K562 (cell line): ENCODE data around the gene EVPL. TPM values are rescaled to one million over a fixed set of nuclear protein-coding genes. Genes with fewer than 3 reads are reported as not detected.

Experiments
- ATAC-seq: fragments of 200-7000 bp; cut with Tn5 transposase; 3 replicates; pipeline ENCODE4 v1.9.1; 2020; ENCODE audit warnings: moderate library complexity
- BruUV-seq: library from RNA; stranded (reverse); fragments of 400-500 nt; replicated peaks from 2 replicates; lab custom pipeline; 2021; lab: Mats Ljungman, UMichigan
- CTCF ChIA-PET: fragments of 300-600 bp; formaldehyde crosslinking; extraction: SDS; loops from one replicate; lab custom pipeline; 2021; ENCODE audit warnings: low intra/inter-chr PET ratio; lab: Yijun Ruan, JAX
- POLR2A ChIA-PET: fragments of 300-600, 350-650 bp; sonication (Branson Sonifier 250); formaldehyde crosslinking; extraction: SDS; loops from one replicate; lab custom pipeline; 2021; ENCODE audit warnings: antibody characterized with exemption, inconsistent platforms; lab: Yijun Ruan, JAX
- DNase-seq, 4 experiments: peaks; one replicate each; pipeline versions ENCODE4 v3.0.0 to v3.0.0-alpha.2; 2011 to 2018; ENCODE audit warnings: low spot score in 3 of 4, mixed read lengths in 3 of 4; ENCODE audit errors: extremely low read depth in 1 of 4
- FAIRE-seq: peaks from 2 replicates; lab custom pipeline; 2011; peaks lifted over from hg19 to GRCh38; lab: Jason Lieb, UNC
- H2AFZ ChIP-seq: 2 replicates; pipeline ENCODE4 v1.6.0; 2011; ENCODE audit warnings: low read depth, low read length, control low read depth, inconsistent platforms
- H3K27ac ChIP-seq: fragments of 200-600 bp; 3 replicates; pipeline ENCODE4 v1.8.0; 2011; ENCODE audit warnings: low read depth, mild to moderate bottlenecking, control low read depth, inconsistent platforms, low read length, moderate library complexity, mixed read lengths; ENCODE audit errors: extremely low read depth
- H3K27me3 ChIP-seq, 2 experiments: fragments of 300-600 bp in 1 of 2; 2 replicates in 1 of 2; 3 replicates in 1 of 2; pipeline versions ENCODE4 v1.6.0 to v1.8.0; 2011; ENCODE audit warnings: inconsistent platforms in 2 of 2, low read length in 2 of 2, mild to moderate bottlenecking in 1 of 2, mixed read lengths in 1 of 2, moderate library complexity in 1 of 2; ENCODE audit not compliant: control insufficient read depth in 2 of 2, insufficient read depth in 2 of 2
- H3K36me3 ChIP-seq: fragments of 300-600 bp; 3 replicates; pipeline ENCODE4 v1.8.0; 2011; ENCODE audit warnings: mild to moderate bottlenecking, low read length, inconsistent platforms; ENCODE audit not compliant: control insufficient read depth, insufficient read depth
- H3K4me1 ChIP-seq, 2 experiments: fragments of 200-600 bp in 1 of 2; replicated peaks in 1 of 2; 2 replicates in 1 of 2; 3 replicates in 1 of 2; pipeline versions ENCODE4 v1.5.1 to v1.8.0; 2011; ENCODE audit warnings: inconsistent platforms in 2 of 2, low read length in 2 of 2, mild to moderate bottlenecking in 1 of 2, mixed read lengths in 1 of 2, moderate library complexity in 1 of 2; ENCODE audit not compliant: control insufficient read depth in 2 of 2, insufficient read depth in 2 of 2
- H3K4me2 ChIP-seq: 2 replicates; pipeline ENCODE4 v1.6.1; 2011; ENCODE audit warnings: low read length, control low read depth, inconsistent platforms, mixed read lengths; ENCODE audit not compliant: insufficient read depth
- H3K4me3 ChIP-seq: fragments of 200-600 bp; sonication (generic), shearing (Covaris generic); 2 replicates; pipeline ENCODE4 v1.5.1; 2016; ENCODE audit warnings: control low read depth, inconsistent platforms
- H3K79me2 ChIP-seq: fragments of 200-600 bp; 3 replicates; pipeline ENCODE4 v1.8.0; 2011; ENCODE audit warnings: low read length, inconsistent platforms; ENCODE audit not compliant: control insufficient read depth, insufficient read depth
- H3K9ac ChIP-seq, 2 experiments: 2 replicates each; pipeline versions ENCODE4 v1.6.0 to v1.6.1; 2011; ENCODE audit warnings: low read depth in 2 of 2, low read length in 2 of 2, control low read depth in 1 of 2, inconsistent platforms in 1 of 2, mild to moderate bottlenecking in 1 of 2, mixed read lengths in 1 of 2; ENCODE audit not compliant: insufficient read depth in 1 of 2
- H3K9me1 ChIP-seq: one replicate; pipeline ENCODE4 v1.6.0; 2011; ENCODE audit warnings: inconsistent platforms, mild to moderate bottlenecking, low read length, moderate library complexity; ENCODE audit not compliant: control insufficient read depth, insufficient read depth
- H3K9me3 ChIP-seq: replicated peaks from 2 replicates; pipeline ENCODE4 v1.5.1; 2011; ENCODE audit warnings: low read depth, low read length, inconsistent platforms; ENCODE audit not compliant: control insufficient read depth, insufficient read depth
- H4K20me1 ChIP-seq: replicated peaks from 2 replicates; pipeline ENCODE4 v1.6.1; 2011; ENCODE audit warnings: low read length, inconsistent platforms, mixed read lengths; ENCODE audit not compliant: control insufficient read depth, insufficient read depth
- FOXJ3 ChIP-seq: sonication (generic); formaldehyde crosslinking; IDR thresholded peaks from 2 replicates; pipeline ENCODE4 v1.4.0; 2020; ENCODE audit warnings: mild to moderate bottlenecking, missing genetic modification reagents
- KLF16 ChIP-seq: IDR thresholded peaks from 2 replicates; pipeline ENCODE4 v1.6.1; 2016; ENCODE audit warnings: antibody characterized with exemption
- MEIS2 ChIP-seq: fragments of 450-650 bp; IDR thresholded peaks from 2 replicates; pipeline ENCODE4 v1.6.1; 2014; ENCODE audit warnings: mild to moderate bottlenecking; ENCODE audit not compliant: partially characterized antibody
- MYBL2 ChIP-seq, 2 experiments: fragments of 450-650 bp in 1 of 2; sonication (generic) in 1 of 2; formaldehyde crosslinking in 1 of 2; IDR thresholded peaks; 2 replicates each; pipeline versions ENCODE4 v1.6.1 to v1.8.1; 2017 to 2022; ENCODE audit warnings: borderline replicate concordance in 1 of 2, inconsistent platforms in 1 of 2, low read depth in 1 of 2, mild to moderate bottlenecking in 1 of 2, missing genetic modification reagents in 1 of 2, moderate library complexity in 1 of 2
- NR1H2 ChIP-seq: sonication (generic); formaldehyde crosslinking; IDR thresholded peaks from 2 replicates; pipeline ENCODE4 v1.4.0; 2020; ENCODE audit warnings: mild to moderate bottlenecking, missing genetic modification reagents
- OTX1 ChIP-seq: fragments of 450-650 bp; formaldehyde crosslinking; IDR thresholded peaks from 2 replicates; pipeline ENCODE4 v1.4.0; 2022; ENCODE audit warnings: mild to moderate bottlenecking
- SMARCA4 ChIP-seq: fragments of 450-650 bp; IDR thresholded peaks from 2 replicates; pipeline ENCODE4 v1.6.1; 2016
- SRSF3 ChIP-seq: fragments of 200-400 bp; formaldehyde crosslinking; IDR thresholded peaks from 2 replicates; pipeline ENCODE4 v1.6.1; 2016; ENCODE audit warnings: mild to moderate bottlenecking, low read length, moderate library complexity; ENCODE audit not compliant: insufficient read depth
- ZNF445 ChIP-seq: fragments of 250-450 bp; sonication (Bioruptor Pico); IDR thresholded peaks from 2 replicates; pipeline ENCODE4 v1.4.0; 2020; ENCODE audit warnings: low read depth, mild to moderate bottlenecking, moderate library complexity
- WGBS: fragments of 100-300 bp; shearing (Covaris generic); methylation state at CpG from one replicate; pipeline ENCODE4 v1.1.6; 2016; ENCODE audit warnings: low coverage, mixed read lengths; ENCODE audit not compliant: insufficient coverage; ENCODE audit errors: missing lambda C conversion rate; 5-methylcytosine and 5-hydroxymethylcytosine counted together
- in situ Hi-C: fragments of 300-500 bp; cut with MboI; formaldehyde crosslinking; loops from 4 replicates; pipeline ENCODE4 v1.15.0; 2018; ENCODE audit warnings: inconsistent platforms, mixed read lengths
- intact Hi-C: fragments of 100-400 bp; cut with micrococcal nuclease; formaldehyde crosslinking; loops from 2 replicates; pipeline ENCODE4 v1.14.2; 2022
- polyA plus RNA-seq, 8 experiments: library from polyadenylated mRNA; depleted of rRNA in 4 of 8; stranded (reverse) in 5 of 8; unstranded in 3 of 8; fragments of >200 nt; fragmentation: Nextera tagmentation in 2 of 8; fragmentation: Illumina TruSeq in 1 of 8; extraction: Ambion mirVana in 2 of 8; extraction: Trizol in 1 of 8; gene quantifications; 2 replicates each; pipeline versions ENCODE4 v1.2.1 to v1.2.3, GENCODE V29; 2011 to 2014; ENCODE audit warnings: inconsistent platforms in 1 of 8, missing spikeins in 1 of 8
- total RNA-seq, 7 experiments: library from RNA; depleted of rRNA in 6 of 7; stranded (reverse); fragments of >200 nt in 6 of 7; fragmentation: Illumina TruSeq in 2 of 7; extraction: Trizol in 2 of 7; gene quantifications; 2 replicates each; pipeline versions ENCODE4 v1.2.1 to v1.2.3, GENCODE V29; 2011 to 2021; ENCODE audit warnings: low replicate concordance in 1 of 7
- TF ChIP-seq, protein P1 (sequence below): fragments of 450-650 bp; IDR thresholded peaks from 2 replicates; pipeline ENCODE4 v1.6.1; 2017; ENCODE audit warnings: antibody characterized with exemption, mild to moderate bottlenecking
- TF ChIP-seq, protein P2 (sequence below): fragments of 450-650 bp; IDR thresholded peaks from 2 replicates; pipeline ENCODE4 v1.6.1; 2016

Gene EVPL
- total and polyA plus RNA-seq, 9 of the 15 experiments (the other 6 are each of a cell fraction or from before 2014, with no cell fraction given) = 0.08 to 0.18 (median 0.16) TPM; not detected in 5

DNA sequence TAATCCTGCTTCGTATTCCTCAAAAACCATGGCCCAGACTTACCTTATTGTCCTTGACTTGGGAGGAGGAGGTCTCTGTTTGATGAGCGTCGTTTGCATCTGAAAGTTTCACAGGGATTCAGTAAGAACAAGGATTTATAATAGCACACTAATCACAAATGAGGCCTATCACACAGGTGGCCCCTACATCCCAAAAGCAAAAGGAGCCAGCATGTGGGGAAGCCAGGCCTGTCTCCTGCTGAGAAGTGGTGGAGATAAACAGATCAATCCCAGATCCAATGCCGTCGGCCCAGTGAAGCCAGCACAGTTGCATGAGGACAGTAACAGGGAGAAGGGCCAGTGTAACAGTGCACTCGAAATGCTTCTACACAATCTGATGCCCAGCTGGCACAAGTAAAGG, 13.3 kb upstream of the EVPL start:
- POLR2A ChIA-PET = interaction anchor here (0.6 to 1.3 kb wide), 3 partner anchors 9 to 129 kb away, joined by 3 to 5 read pairs (median 3); no protein-coding TSS in a partner anchor
- Histone ChIP-seq H3K4me3 (no peak overlapping the region), H3K79me2 (no peaks in the 10 kb centered on the region), H3K9me3 (no peaks in the 10 kb centered on the region), H3K4me2 (no peak overlapping the region), H3K9me1 (no peaks in the 10 kb centered on the region), H3K27ac (no peak overlapping the region), H3K9ac (no peak overlapping the region), H4K20me1 (0 out of 2 replicates have a peak, but pooled peaks cover 9% of the 10 kb centered on the region), H3K27me3 (no peaks in the 10 kb centered on the region)
- no TSS peak for BruUV-seq
- no peak for DNase-seq
- in situ Hi-C loops = no loop called here
- no peak for TF ChIP-seq OTX1
- TF ChIP-seq NR1H2 (CRISPR knock-in tag) = no peak
- TF ChIP-seq MYBL2 (IDR thresholded peaks at IDR 0.05; ENCODE audit: low read depth) = no peak
- no peak for TF ChIP-seq MYBL2 (CRISPR knock-in tag; IDR thresholded peaks at IDR 0.05; ENCODE audit: borderline replicate concordance)
- TF ChIP-seq FOXJ3 (CRISPR knock-in tag) = no peak
- TF ChIP-seq, all 486 proteins: peak for 0
- no peak overlapping the region for H2AFZ ChIP-seq
- CTCF ChIA-PET = no interaction called here
- FAIRE-seq (no peak), ATAC-seq (no peak)
- WGBS = 67% methylated on average over 6 of the region's 6 CpGs
- intact Hi-C loops = no loop called here
- no peaks in the 10 kb centered on the region; a peak in 1 of 5 replicates for H3K4me1 ChIP-seq
- peaks cover 74% of the 10 kb centered on the region for H3K36me3 ChIP-seq

DNA sequence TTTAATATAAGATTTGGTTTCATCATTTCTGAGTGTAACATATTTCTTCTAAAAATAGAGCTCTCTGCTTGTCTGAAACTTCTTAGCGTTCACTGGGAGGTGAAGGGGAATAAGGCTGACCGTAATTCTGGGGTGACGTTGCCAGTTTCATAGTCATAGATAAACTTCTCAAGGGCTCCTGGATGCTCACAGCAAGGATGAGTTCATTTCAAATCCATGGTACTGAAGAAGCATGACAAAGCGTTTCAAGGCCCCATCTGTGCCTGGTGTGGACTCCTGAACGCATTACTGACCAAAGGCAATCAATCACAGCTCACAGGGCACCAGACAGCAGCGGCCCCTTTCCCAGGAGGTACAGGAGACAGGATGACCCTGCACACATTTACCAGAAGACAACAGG, 12.0 kb upstream of the EVPL start:
- CTCF ChIA-PET = no interaction called here
- H3K4me3 ChIP-seq = no peak overlapping the region
- peak; percentile 62 for TF ChIP-seq MEIS2
- no peak for TF ChIP-seq SMARCA4
- TF ChIP-seq SRSF3 = no peak
- no peak for TF ChIP-seq ZNF445
- TF ChIP-seq, protein P1, sequence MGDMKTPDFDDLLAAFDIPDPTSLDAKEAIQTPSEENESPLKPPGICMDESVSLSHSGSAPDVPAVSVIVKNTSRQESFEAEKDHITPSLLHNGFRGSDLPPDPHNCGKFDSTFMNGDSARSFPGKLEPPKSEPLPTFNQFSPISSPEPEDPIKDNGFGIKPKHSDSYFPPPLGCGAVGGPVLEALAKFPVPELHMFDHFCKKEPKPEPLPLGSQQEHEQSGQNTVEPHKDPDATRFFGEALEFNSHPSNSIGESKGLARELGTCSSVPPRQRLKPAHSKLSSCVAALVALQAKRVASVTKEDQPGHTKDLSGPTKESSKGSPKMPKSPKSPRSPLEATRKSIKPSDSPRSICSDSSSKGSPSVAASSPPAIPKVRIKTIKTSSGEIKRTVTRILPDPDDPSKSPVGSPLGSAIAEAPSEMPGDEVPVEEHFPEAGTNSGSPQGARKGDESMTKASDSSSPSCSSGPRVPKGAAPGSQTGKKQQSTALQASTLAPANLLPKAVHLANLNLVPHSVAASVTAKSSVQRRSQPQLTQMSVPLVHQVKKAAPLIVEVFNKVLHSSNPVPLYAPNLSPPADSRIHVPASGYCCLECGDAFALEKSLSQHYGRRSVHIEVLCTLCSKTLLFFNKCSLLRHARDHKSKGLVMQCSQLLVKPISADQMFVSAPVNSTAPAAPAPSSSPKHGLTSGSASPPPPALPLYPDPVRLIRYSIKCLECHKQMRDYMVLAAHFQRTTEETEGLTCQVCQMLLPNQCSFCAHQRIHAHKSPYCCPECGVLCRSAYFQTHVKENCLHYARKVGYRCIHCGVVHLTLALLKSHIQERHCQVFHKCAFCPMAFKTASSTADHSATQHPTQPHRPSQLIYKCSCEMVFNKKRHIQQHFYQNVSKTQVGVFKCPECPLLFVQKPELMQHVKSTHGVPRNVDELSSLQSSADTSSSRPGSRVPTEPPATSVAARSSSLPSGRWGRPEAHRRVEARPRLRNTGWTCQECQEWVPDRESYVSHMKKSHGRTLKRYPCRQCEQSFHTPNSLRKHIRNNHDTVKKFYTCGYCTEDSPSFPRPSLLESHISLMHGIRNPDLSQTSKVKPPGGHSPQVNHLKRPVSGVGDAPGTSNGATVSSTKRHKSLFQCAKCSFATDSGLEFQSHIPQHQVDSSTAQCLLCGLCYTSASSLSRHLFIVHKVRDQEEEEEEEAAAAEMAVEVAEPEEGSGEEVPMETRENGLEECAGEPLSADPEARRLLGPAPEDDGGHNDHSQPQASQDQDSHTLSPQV = no peak
- no peak for TF ChIP-seq KLF16
- TF ChIP-seq, protein P2, sequence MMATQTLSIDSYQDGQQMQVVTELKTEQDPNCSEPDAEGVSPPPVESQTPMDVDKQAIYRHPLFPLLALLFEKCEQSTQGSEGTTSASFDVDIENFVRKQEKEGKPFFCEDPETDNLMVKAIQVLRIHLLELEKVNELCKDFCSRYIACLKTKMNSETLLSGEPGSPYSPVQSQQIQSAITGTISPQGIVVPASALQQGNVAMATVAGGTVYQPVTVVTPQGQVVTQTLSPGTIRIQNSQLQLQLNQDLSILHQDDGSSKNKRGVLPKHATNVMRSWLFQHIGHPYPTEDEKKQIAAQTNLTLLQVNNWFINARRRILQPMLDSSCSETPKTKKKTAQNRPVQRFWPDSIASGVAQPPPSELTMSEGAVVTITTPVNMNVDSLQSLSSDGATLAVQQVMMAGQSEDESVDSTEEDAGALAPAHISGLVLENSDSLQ = peak; percentile 42; the same call in 1 of the 2 replicates

More for the DNA sequence above, 12.0 kb upstream of the EVPL start:
- intact Hi-C loops = no loop called here
- Histone ChIP-seq H3K4me1 (no peaks in the 10 kb centered on the region; a peak in 1 of 5 replicates), H3K4me2 (no peak overlapping the region), H4K20me1 (0 out of 2 replicates have a peak, but pooled peaks cover 9% of the 10 kb centered on the region), H3K9ac (no peak overlapping the region), H3K27ac (no peak overlapping the region), H3K9me3 (no peaks in the 10 kb centered on the region), H3K27me3 (no peaks in the 10 kb centered on the region), H3K79me2 (no peaks in the 10 kb centered on the region), H3K36me3 (peaks cover 62% of the 10 kb centered on the region), H2AFZ (no peak overlapping the region), H3K9me1 (no peaks in the 10 kb centered on the region)
- no peak for DNase-seq
- in situ Hi-C loops = no loop called here
- WGBS = 63% methylated on average over 6 of the region's 6 CpGs
- no peak; the same call in 2 of the 3 replicates for ATAC-seq
- POLR2A ChIA-PET = interaction anchor here (0.5 to 1.2 kb wide), 2 partner anchors 235 to 437 kb away, joined by 3 read pairs; no protein-coding TSS in a partner anchor
- FAIRE-seq = no peak
- BruUV-seq = TSS peak; percentile 61
